ENCODE measurements around the gene SLC35E4.

- TF ChIP-seq CTCF (IDR thresholded peaks at IDR 0.05) (no peak), EZH2 (IDR thresholded peaks at IDR 0.05; ENCODE audit: borderline replicate concordance, insufficient read depth, low read depth, low read length, poor library complexity, severe bottlenecking) (no peak)
Measured at GRCh38 chr22:30654361-30654760, 18.8 kb downstream of the SLC35E4 start.
